ENCODE measurements around the gene OR5D13. TPM values are rescaled to one million over a fixed set of nuclear protein-coding genes. Genes with fewer than 3 reads are reported as not detected.

The OR5D13 gene
- polyA plus RNA-seq, 1 of the 3 experiments (the other 2 are of a cell fraction), result not detected

- CTCF ChIA-PET, result no interaction called here
- 2% methylated on average over 1 of the region's 1 CpG for WGBS (ENCODE audit: low lambda C conversion rate)
Measured at GRCh38 chr11:55811067-55811466, 37.8 kb downstream of the OR5D13 start, which contains the start of gene OR5L1. TSS of gene OR5L1 (plus strand) at chr11:55811367. CDS start at chr11:55811467, 100 bp downstream.

More at GRCh38 chr11:55811067-55811466, 37.8 kb downstream of the OR5D13 start, which contains the start of gene OR5L1:
- POLR2A ChIA-PET, result no interaction called here
- no peak within 1 kb of the TSS for H2AFZ ChIP-seq (ENCODE audit: low read depth)
- H3K36me3 ChIP-seq (replicated peaks in 1 of 2; ENCODE audit: control insufficient read depth in 1 of 2, insufficient read depth in 2 of 2, low read length in 1 of 2), result no peaks in the 10 kb centered on the region
- H3K79me2 ChIP-seq (ENCODE audit: insufficient read depth), result no peaks in the 10 kb centered on the region
- H4K20me1 ChIP-seq (ENCODE audit: insufficient read depth), result no peaks in the 10 kb centered on the region
- H3K4me3 ChIP-seq (ENCODE audit: low read depth in 2 of 2, low read length in 1 of 2), result no peak within 1 kb of the TSS
- H3K9me2 ChIP-seq, result no peaks in the 10 kb centered on the region
- no peak within 1 kb of the TSS for H3K27ac ChIP-seq (ENCODE audit: low read depth in 2 of 2, low read length in 1 of 2)
- no peaks in the 10 kb centered on the region for H3F3A ChIP-seq (replicated peaks; ENCODE audit: insufficient read depth)
- H3K9ac ChIP-seq, result no peak within 1 kb of the TSS
- H3K27me3 ChIP-seq (ENCODE audit: insufficient read depth), result no peaks in the 10 kb centered on the region
- H3K4me2 ChIP-seq, result no peak within 1 kb of the TSS
- H3K9me3 ChIP-seq, result no peaks in the 10 kb centered on the region
- TF ChIP-seq SMC3 (IDR thresholded peaks at IDR 0.05; ENCODE audit: low read depth, low read length), result no peak
- no peak for TF ChIP-seq MAX (IDR thresholded peaks at IDR 0.05; ENCODE audit: low read depth)
- no peak for TF ChIP-seq FOXJ3 (CRISPR knock-in tag; IDR thresholded peaks at IDR 0.05)
- TF ChIP-seq GATA2 (CRISPR knock-in tag; IDR thresholded peaks at IDR 0.05), result no peak
- TF ChIP-seq RCOR1 (IDR thresholded peaks at IDR 0.05; ENCODE audit: low read length), result no peak
- TF ChIP-seq CTCF (IDR thresholded peaks at IDR 0.05), result no peak
- no peak for TF ChIP-seq USF1 (IDR thresholded peaks at IDR 0.05; ENCODE audit: borderline replicate concordance, low read depth)
- no peak for TF ChIP-seq PBX3 (IDR thresholded peaks at IDR 0.05)
- no peak for TF ChIP-seq MXI1 (IDR thresholded peaks at IDR 0.05; ENCODE audit: low read depth, low read length)
- no peak for TF ChIP-seq SIN3A (IDR thresholded peaks at IDR 0.05; ENCODE audit: borderline replicate concordance, low read depth, low read length)
- TF ChIP-seq YY1 (IDR thresholded peaks at IDR 0.05; ENCODE audit: low read depth), result no peak
- no peak for TF ChIP-seq TEAD4 (IDR thresholded peaks at IDR 0.05; ENCODE audit: borderline replicate concordance, insufficient read depth)
- TF ChIP-seq GABPA (IDR thresholded peaks at IDR 0.05; ENCODE audit: low read depth), result no peak
- H3K4me1 ChIP-seq (ENCODE audit: control insufficient read depth in 1 of 2, insufficient read depth in 2 of 2, low read depth in 1 of 2, low read length in 1 of 2), result no peaks in the 10 kb centered on the region
- no peak for DNase-seq

Measured in SK-N-SH (cell line).